ENCODE measurements around the gene TOMM20.

Gene TOMM20

DNA sequence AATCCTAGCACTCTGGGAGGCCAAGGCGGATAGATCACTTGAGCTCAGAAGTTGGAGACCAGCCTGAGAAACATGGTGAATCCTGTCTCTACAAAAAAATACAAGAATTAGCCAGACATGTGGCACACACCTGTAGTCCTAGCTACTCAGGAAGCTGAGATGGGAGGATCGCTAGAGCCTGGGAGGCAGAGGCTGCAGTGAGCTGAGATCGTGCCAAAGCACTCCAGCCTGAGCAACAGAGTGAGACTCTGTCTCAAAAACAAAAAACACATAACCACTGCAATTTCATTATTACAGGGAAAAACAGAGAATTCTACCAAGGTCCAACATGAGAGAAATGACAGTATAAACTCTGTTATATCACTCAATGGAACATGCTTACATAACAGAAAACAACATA, 4.4 kb upstream of the TOMM20 start:
- no peak for DNase-seq

DNA sequence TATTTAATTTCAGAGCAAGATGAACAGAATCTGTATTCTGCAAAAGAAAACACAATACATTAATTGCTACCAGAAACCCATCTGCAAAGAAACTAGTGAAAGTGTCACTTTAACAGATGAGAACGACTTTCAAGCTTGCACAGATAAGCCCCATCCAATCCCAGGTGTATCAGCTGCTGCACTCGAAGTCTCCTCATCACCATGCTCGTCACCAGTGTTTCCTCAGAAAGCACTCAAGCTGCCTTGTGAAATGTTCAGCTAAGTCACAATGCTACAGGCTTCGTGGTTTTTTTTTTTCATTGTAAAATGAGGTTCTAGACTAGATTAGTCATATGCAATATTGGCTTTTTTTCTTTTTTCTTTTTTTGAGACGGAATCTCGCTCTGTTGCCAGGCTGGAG, 3.3 kb upstream of the TOMM20 start:
- no peak for DNase-seq

DNA sequence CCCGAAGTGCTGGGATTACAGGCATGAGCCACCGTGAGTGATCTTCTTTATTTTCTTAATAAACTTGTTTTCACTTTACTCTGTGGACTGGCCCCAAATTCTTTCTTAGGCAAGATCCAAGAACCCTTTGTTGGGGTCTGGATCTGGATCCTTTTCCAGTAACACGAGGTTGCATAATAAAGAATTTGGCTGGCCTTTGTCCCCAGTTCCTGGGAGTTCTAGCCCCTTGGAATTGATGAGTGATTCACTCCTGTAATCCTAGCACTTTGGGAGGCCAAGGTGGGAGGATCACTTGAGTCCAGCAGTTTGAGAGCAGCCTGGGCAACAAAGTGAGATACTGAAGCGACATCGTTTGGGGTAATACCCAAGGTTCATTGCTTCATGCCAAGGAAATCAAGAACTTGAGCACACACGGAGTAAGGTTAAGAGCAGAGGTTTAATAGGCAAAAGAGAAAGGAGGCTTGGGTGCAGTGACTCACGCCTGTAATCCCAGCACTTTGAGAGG, 2.2 kb upstream of the TOMM20 start:
- no peak for DNase-seq

DNA sequence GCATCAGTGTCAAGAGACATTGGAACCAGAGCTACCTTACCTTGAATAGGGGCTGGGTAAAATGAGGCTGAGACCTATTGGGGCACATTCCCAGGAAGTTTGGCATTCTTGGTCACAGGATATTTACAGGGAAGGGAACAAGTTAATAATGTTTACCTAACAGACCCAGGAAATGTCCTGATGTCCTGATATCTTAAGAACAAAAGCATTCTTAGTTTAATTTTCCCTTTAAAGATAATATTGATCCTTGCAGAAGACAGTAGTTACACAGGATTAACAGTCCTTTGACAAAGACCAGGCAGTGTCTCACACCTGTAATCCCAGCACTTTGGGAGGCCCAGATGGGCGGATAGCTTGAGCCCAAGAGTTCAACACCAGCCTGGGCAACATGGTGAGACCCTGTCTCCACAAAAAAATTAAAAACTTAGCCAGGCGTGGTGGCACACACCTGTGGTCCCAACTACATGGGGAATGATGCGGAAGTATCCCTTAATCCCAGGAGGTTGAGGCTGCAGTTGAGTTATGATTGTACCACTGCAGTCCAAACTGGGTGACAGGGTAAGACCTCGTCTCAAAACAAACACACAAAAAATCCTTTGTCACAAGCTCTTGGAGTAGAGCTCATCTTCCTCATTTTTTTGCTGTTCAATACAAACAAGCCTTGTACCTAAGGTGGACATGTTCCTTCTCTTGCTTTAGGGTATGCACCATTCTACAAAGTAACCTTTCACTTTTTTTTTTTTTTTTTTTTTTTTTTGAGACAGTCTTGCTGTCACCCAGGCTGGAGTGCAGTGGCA, 1.3 kb upstream of the TOMM20 start:
- DNase-seq, result no peak

DNA sequence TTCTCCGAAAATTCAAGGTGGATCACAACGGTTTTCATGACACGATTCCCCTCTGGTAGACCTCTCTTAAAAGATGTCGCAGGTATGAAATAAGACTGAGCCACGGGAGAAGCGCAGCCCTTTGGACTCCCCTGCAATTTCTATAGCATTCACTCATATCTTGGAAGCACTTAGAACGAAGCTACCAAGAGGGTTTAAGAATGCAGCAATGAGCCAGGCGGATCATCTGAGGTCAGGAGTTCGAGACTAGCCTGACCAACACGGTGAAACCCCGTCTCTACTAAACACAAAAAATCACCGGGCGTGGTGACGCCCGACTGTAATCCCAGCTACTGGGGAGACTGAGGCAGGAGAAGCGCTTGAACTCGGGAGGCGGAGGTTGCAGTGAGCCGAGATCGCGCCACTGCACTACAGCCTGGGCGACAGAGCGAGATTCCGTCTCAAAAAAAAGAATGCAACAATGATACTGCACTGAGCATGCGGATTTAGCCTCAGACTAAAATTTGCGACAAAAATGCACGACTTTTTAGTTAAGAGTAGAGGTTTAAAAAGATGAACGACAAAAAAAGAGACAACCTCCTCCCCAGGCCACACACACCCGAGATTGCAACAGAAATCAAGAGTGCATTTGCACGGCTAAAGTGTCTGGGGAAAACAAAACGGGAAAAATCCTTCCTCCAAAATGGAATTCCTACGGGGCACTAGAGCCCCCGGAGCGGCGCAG, 743 bp downstream of the TOMM20 start:
- DNase-seq, result peak; percentile 40

DNA sequence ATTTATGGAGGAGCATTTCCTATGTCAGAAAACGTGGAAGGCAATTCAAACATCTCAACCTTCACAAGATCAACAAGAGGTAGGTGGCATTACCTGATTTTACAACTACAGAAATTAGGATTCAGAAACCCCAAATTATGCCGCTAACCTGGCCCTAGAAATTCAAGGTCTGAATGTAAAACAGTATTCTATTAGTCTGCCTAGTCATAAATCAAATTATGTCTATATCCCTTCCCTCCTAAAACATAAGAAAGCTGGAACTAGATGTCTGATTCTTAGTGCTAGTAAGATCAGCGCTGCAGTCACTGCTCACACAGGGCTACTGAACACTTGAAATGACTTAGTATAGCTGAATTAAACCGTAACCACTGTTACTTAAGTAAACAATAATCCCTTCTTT, 1.4 kb downstream of the TOMM20 start:
- no peak for DNase-seq

DNA sequence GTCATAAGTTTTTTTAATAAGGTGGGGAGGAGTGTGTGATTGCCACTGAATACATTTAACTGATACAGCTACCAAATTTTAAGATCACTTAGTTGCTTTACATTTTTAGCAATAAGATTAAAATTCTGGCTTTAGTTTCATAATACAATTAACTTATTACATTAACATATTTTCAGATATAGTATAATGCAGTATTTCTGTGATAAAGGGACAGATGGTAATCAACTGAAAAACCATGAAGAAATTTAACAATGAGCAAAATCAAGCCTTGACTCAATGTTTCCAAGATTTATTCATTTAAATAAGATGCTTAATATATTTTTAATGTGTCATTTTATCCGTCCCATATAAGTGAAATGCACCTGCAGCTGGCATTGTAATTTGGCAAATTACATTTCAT, 4.0 kb downstream of the TOMM20 start:
- DNase-seq, result no peak

DNA sequence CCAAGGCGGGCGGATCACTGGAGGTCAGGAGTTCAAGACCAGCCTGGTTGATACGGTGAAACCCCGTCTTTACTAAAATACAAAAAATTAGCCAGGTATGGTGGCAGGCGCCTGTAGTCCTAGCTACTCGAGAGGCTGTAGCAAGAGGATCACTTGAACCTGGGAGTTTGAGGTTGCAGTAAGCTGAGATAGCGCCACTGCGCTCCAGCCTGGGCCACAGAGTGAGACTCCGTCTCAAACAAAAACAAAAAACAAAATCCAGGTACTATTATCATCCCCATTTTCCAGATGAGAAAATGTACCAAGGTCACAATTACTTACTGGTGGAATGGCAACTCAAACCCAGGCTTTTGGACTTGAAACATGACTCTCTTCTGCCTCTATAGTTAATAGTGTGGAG, 4.5 kb downstream of the TOMM20 start:
- no peak for DNase-seq

DNA sequence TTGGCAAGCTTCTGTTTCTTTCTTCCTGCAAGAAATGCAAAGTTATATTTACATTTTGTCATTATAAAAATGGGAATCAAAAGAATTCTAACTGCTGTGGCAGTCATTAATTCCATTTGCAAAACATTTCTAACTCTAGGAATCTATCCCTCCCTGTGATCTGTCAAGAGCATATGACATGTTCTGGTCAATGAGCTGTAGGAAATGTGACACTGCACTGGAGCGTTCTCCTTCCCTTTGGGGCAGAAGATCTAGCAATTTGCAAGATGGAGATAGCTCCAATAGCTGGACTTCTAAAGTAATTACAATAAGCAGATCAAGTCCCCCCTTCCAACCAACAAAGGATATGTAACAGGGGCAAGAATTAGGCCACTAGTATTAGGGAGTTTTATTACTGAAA, 6.3 kb downstream of the TOMM20 start:
- no peak for DNase-seq

DNA sequence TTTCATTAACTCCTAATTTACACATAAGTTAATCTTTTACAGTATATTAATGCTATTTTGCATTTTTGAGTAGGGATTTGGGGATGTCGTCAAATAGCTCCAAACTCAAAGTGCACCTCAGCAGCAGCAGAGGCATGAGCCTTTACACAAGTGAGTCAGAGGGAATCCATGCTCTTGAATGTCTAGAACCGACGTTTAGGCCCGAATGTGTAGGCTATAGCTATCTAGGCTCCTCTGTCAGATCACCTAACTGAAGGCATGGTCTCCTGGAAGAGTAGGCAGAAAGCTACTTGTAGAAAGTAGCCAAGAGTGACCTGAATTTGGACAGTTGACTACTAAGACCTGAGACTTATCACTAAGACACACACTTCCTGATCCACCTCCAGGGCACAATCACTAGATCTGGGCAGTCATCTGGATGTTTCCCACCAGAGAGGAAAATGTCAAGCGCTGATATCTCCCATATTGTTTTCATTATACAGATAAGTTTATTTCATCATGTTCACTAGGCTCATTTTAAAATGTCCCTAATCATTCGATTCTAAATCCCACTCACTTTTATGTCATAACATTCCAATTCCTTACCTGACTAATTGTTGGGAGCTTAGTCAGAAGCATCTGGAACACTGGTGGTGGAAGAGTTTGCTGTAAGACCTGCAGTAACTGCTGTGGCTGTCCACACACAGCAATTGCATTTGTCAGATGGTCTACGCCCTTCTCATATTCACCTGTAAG, 15.3 kb downstream of the TOMM20 start:
- no peak for DNase-seq

DNA sequence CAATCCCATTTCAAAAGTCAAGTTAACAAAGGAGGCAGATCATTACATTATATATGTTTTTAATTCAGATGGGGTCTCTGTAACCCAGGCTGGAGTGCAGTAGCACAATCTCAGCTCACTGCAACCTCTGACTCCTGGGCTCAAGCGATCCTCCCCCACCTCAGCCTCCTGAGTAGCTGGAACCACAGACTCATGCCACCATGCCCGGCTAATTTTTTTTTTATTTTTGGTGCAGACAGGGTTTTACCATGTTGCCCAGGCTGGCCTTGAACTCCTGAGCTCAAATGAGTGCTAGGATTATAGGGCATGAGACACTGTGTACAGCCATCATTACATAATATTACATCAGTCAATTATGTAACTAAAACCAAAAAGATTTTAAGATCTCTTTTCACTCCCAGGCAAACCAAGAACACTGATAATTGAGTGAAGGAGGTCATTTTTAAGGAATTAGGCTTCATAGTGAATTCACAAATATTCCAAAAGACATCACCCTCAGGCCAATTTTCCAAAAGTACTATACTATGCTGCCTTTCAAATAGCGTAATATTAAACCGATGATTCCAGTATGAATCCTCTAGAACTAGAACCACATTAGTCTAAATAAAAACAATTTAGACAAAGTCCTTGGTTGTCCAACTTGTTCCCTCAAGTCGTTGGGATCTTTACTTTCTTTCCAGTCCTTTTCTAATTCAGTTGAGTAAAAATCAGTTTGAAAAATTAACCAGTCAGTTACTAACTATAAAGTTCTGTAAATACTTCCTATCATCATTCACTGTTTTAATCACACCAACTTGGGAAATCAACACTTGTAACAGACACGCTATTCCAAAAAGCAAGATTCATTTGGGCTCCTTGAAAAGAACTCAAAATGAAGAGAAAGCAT, 16.1 kb downstream of the TOMM20 start:
- DNase-seq, result no peak

DNA sequence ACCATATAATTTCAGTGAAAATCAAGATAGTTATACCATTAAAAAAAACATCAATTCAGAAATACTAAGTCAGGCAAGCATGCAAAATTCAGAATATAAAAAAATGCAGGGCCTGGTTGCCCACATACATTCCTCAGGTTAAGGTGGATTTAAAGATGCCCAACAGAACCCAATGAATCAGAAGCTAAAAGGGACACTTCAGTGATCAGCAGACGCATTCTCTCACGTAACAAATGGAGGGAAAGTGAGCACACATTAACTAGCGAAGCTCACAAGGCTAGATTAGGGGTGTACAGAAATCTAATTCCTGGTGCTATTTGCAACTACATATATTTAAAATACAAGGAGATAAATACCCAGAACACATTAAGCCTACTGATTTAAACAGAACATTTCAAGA, 17.5 kb downstream of the TOMM20 start:
- no peak for DNase-seq

DNA sequence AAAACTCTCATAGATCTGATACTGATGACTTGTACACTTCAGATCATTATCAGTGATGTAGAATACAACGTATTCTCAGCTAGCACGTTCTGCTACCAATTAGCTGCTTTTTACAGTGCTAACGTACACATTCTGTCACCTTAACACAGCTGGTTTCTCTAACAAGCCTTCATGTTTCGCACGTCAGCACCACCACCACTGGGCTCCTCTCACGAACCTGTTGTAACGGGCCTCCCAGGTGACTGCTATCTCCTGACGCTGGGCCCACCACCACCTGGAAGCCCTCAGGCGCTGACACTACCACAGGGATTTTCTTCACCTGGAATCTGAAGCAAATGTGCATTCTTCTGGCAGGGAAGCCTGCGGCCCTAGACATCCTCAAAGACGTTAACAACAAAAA, 19.8 kb downstream of the TOMM20 start:
- no peak for DNase-seq

DNA sequence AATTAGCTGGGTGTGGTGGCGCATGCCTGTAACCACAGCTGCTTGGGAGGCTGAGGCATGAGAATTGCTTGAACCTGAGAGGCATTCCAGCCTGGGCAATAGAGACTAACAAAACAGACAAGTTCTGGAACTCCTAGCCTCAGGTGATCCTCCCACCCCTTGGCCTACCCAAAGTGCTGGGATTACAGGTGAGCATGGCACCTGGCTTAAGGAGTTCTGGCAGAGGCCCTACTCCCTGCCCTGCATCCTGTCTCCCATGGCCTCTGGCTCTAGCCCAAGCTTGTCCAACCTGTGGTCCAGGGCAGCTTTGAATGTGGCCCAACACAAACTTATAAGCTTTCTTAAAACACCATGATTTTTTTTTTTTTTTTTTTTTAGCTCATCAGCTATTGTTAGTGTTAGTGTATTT, 20.4 kb downstream of the TOMM20 start:
- no peak for DNase-seq

DNA sequence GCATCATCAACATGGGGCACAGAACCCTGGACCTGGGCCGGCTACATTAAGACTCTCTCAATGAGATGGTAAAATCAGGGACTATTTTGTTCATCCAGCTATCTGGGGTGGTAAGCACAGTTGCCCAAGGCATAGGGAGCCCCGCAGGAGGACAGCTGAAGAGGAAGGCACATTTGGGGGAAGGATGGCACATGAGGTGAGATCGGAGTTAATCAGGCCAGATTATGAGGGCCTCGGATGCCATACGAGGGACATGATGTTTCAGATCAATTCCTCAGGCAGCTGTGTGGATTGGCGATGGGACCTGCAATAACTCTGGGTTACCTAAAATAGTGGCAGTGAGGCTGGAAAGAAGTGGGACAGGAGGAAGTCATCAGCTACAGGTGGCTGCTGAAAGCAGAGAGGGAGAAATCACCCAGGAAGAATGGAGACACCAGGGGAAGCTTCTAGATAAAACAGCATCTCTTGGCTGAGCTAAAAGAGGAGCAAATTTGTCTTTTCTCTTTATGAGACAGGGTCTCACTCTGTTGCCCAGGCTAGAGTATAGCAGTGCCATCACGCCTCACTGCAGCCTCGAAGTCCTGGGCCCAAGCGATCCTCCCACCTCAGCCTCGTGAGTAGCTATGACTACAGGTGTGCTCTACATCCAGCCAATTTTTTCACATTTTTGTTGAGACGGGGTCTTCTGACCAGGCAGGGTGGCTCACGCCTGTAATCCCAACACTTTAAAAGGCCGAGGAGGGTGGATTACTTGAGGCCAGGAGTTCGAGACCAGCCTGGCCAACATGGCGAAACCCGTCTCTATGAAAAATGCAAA, 21.1 kb downstream of the TOMM20 start:
- DNase-seq, result no peak

DNA sequence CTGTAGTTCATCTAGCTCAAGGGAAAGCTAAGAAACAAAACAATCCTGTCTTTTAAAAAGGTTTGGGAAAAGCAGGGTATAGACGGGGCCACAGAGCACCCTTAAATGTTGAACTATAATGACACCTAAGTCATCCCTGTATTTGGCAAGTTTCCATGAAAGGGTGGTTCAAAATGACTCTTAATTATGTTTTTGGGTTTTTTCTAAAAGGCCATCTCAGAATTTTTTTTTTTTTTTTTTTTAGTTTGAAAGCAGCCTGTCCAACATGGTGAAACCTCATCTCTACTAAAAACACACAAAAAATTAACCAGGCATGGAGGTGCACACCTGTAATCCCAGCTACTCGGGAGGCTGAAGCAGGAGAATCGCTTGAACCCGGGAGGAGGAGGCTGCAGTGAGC, 22.2 kb downstream of the TOMM20 start:
- DNase-seq, result no peak

DNA sequence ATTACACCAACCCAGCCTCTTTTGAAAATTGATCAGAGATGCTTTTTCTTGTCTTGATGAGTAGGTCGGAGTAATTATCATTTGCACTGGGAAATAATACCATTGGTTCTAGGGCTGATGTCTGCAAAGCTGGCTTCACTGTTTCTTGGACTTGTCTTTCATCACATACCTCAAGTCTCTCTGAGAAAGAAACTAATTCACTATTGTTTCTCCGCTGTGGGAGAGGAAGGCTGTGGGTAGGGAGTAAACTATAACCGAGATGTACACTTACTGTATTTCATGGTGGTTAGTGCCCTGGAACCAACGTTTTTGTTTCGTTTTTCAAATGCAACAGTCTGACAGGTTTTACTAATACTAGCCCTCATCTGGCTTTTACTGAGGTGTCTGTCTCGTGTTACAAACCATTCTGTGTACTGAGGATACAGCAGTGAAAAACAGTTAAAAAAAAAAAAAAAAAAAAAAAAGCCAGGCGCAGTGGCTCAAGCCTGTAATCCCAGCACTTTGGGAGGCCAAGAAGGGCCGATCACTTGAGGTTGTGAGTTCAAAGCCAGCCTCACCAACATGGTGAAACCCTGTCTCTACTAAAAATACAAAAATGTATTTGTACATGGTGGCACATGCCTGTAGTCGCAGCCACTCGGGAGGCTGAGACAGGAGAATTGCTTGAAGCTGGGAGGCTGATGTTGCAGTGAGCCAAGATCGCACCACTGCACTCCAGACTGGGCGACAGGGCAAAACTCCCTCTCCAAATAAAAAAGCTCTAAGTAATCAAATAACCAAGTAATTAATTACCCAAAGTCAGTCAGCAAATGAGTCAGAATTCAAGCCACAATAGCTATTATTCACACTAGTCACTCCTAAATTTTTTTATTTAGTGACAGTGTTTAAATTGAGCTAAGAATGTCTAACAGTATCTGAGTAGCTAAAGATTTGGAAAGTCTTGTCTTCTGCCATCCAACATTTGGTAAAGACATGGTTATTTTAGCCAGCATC, 23.3 kb downstream of the TOMM20 start:
- peak; percentile 57 for DNase-seq

DNA sequence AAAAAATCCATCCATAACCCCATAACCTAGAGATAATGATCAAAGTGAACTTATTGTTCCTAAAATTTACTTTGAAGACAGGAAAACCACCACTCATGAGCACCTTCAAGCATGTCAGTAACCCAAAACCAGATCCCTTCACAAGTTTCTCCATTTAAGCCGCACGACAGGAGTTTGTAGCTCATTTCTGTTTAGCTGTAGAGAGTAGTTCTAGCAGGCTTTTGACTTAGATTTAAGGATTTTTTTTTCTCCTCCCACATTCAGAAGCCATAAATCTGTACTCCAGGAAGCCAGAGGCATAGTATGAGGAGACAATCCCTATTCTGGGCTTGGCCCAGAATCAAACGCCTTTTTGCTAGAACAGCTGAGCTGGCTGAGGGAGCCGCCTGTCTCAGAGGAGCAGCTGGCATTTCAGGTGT, 25.6 kb downstream of the TOMM20 start:
- DNase-seq, result peak; percentile 55

DNA sequence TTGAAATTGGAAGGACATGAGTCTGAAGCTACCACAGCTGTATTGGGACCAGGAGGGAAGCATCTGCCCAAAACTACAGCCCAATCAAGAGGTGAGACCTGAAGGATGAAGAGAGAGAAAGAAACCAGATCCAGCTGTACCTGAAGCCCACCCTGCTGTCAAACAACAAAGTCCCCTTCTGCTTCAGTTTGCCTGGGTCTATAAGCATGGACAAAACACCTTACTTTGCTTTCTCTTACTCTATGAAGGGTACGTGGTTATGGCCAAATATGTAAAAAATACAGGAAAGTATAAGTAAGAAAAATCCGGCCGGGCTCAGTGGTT, 26.4 kb downstream of the TOMM20 start:
- DNase-seq, result no peak

DNA sequence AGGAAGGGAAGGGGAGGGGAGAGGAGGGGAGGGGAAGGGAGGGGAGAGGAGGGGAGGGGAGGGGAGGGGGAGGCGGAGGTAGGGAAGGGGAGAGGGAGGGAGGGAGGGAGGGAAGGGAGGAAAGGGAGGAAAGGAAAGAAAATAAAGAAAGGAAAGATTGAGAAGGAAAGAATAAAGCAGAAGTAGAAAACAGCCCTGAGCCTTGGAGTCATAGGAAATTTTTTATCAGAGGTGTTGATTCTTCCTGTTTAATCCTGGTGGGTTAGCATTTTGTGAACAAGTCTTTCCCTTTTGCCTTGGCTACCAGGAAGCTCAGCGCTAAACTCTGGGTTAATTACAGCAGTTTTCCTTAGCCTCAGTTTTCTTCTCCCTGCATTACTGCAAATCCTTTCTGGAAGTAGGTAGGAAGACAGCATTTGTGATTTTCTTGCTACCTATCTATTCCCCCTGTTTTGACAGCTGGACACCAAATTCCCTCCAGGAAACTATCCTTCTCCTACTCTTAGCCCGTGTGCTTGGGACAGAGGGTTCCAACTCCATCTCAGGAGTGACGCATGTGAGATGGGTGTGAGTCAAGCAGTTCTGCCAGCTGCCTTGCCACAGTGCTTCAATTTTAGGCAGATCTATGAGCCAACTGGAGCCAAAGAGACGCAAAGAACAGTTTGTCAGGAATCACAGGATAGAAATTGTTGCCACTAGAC, 26.9 kb downstream of the TOMM20 start:
- DNase-seq, result no peak

All from CD4-positive, alpha-beta T cell treated with Interleukin-21 for 1 hour (primary cell).